HG02798 (cell line): ENCODE measurements around the gene TBC1D22A.

Experiments used
- ATAC-seq: cut with Tn5 transposase; IDR thresholded peaks from one replicate; pipeline ENCODE4 v1.9.1; 2021; ENCODE audit warnings: mild to moderate bottlenecking; ENCODE audit not compliant: unreplicated experiment, poor library complexity

Gene TBC1D22A

GRCh38 chr22:47119181-47119580 is 356.7 kb downstream of the TBC1D22A start:
- ATAC-seq = no peak

- ATAC-seq = no peak
Measured at GRCh38 chr22:47120399-47120798, 357.9 kb downstream of the TBC1D22A start.

GRCh38 chr22:47121791-47122190 is 359.3 kb downstream of the TBC1D22A start:
- no peak for ATAC-seq

DNA sequence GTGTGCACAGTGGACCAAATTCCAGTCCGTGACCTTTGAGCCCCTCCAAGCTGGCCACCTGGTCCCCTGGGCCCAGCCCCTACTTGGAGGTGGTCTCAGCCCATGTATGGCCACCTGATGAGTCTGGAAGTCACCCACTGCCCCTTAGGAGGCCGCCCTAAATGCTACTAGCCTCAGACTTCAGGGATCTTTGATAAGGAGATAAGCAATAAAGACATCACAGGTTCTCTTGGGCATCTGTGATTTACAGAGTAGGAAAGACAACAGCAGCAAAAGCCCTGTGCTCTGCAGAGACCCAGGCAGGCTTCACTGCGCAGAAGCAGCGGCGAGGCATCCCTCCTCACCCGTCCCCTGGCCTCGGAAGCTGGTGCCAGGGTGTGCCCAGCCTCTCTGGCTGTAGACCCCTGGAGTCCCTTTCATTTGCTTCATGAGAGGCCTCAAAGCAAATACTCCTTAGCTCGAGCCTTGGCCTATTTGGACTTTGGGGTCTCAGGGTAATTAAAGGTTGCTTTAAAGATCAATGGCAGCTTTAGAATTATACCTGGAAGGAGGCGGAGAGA is 360.1 kb downstream of the TBC1D22A start:
- ATAC-seq = no peak

DNA sequence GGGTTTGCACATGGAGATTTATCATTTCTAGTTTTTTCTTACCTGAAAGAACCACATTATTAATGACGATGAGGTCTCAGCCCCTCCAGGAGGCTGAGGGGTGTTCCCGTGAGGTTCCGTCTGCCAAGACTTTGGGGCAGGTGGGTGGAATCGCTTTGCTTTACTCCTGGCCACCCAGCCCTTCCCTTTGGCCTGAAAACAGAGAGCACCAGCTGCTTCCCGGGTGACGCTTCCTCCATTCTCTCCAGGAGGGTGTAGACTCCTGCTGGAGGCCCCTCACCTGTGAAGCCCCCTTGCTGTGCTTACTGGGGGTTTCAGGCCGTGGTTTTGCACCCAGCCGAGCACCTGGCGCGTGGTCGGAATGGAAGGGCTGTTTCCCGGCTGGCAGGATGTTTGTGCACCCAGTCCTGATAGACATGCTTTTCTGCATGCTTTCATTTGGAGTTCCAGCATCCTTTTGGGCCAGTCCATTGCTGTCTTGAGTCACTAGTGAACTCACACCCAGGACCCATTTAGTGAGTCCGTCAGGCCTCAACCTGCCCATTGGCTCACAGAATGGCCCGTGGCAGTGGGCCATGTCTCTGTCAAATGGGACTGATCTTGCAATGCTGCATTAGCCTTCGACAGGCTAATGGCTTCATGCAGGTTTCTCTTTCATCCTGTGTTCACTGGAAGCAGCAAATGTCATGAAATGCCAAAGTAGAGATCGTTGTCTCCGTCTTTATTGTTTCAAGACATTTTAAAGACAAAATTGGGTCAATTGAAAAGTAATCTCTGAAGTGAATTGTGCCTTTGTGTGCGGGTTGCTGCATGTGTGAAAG is 360.8 kb downstream of the TBC1D22A start:
- no peak for ATAC-seq

- ATAC-seq = no peak
Measured at GRCh38 chr22:47123827-47124442, 361.5 kb downstream of the TBC1D22A start.

GRCh38 chr22:47124451-47124881 is 362.0 kb downstream of the TBC1D22A start:
- ATAC-seq = no peak

GRCh38 chr22:47124961-47125360 is 362.5 kb downstream of the TBC1D22A start:
- no peak for ATAC-seq

DNA sequence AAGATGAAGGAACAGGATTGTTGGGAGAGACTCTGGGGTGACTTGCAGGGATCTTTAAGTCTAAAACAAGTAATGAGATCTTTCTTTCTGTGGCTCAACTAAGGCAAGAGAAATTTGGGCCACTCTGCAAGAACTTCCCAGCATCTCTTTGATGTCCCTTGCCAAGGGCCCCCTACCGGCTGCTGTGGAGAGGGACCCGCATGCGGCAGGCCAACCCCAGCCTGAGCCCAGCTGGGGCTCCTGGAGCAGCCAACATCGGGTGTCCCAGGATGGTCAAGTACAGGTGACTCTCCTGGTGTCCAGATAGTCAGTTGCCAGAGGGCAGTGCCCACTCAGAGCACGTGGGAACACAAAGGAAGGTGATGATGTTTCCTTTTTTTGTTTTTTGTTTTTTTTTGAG is 363.2 kb downstream of the TBC1D22A start:
- ATAC-seq = no peak

- ATAC-seq = no peak
Measured at GRCh38 chr22:47126344-47126811, 363.9 kb downstream of the TBC1D22A start.

GRCh38 chr22:47127441-47127871 is 365.0 kb downstream of the TBC1D22A start:
- no peak for ATAC-seq

DNA sequence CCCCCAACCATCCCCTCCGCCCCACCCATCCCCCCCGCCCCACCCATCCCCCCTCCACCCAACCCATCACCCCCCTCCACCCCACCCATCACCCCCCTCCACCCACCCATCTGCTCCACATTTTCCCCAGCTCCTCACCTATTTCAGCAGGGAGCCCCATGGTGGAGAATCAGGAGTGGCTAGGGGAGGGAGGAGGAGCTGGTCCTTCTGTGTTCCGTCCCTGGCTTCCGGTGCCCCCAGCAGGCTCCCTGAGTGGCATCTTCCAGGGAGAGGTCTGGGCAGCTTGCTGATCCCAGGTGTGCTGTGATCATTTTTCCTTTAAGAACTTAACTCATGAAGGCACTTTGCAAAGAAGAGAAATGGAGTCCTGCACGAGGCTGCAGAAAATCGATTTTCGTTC is 365.8 kb downstream of the TBC1D22A start:
- ATAC-seq = no peak

DNA sequence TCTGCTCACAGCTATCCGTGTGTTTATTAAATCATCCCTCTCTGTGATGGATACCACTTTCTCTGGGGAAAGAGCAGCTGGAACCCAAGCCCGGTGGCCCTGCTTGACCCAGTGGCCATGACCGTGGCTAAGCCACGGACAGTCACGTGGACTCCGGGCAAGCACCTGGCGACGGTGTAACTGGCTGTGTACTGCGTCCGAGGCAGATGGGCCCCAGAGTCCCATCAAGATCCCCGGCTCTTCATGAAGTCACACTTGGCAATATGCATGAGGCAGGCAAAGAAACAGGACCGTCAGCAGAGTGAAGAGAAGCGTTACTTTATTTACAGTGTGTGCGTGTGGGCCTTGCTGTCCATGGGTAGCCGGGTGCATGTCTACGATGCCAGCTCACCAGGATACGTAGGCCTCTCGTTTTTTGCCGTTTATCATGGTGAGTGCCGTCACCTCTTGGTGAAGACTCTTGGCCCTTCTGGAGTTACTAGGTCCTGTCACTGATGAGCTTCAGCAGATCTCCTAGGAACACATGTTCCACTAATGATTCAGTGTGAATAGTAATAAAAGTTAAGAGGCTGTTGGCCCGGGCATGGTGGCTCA is 366.3 kb downstream of the TBC1D22A start:
- ATAC-seq = no peak

GRCh38 chr22:47129902-47130635 is 367.6 kb downstream of the TBC1D22A start:
- no peak for ATAC-seq

DNA sequence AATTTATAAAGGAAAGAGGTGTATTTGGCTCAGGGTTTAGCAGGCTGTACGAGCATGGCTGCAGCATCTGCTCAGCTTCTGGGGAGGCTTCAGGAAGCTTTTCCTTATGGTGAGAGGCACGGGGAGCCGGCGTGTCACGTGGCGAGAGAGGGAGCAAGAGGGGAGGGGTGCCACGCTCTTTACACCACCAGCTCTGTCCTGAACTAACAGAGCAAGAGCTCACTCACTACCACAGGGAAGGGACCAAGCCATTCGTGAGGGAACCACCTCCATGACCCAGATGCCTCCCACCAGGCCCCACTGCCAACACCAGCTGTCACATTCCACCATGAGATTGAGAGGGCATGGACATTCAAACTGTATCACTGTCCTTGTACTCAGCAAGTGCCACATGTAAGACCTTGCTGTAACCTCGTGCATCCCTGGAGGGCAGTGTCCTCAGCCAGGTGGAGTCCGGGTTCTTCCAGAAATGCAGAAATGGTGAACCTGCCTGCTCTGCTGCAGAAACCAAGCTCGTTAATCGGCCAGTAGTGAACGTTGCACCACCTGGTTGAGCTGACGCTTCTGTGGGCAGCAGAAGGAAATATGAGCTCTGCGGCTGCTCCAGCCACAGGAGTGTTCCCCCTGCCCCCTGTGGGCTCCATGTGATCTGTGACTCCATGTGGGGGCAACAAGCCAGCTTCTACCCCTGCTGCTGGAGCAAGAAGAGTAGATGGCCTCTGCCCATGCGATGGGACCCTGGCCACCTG is 368.6 kb downstream of the TBC1D22A start:
- no peak for ATAC-seq

GRCh38 chr22:47131632-47132427 is 369.4 kb downstream of the TBC1D22A start:
- ATAC-seq = no peak

GRCh38 chr22:47132428-47132825 is 370.0 kb downstream of the TBC1D22A start:
- ATAC-seq = no peak

- no peak for ATAC-seq
Measured at GRCh38 chr22:47133061-47133969, 370.9 kb downstream of the TBC1D22A start.
